ENCODE results near the gene SGF29. TPM values are rescaled to one million over a fixed set of nuclear protein-coding genes. Genes with fewer than 3 reads are reported as not detected.
"Not testable (repeated sequence)": the region's sequence is repeated elsewhere in the genome, so short reads cannot be mapped to it uniquely, and the experiment has no call there.

SGF29 gene
- total and polyA plus RNA-seq, 2 of the 8 experiments (the other 6 are each of a cell fraction or from before 2014, with no cell fraction given), result 3.1 to 22.7 TPM

DNA sequence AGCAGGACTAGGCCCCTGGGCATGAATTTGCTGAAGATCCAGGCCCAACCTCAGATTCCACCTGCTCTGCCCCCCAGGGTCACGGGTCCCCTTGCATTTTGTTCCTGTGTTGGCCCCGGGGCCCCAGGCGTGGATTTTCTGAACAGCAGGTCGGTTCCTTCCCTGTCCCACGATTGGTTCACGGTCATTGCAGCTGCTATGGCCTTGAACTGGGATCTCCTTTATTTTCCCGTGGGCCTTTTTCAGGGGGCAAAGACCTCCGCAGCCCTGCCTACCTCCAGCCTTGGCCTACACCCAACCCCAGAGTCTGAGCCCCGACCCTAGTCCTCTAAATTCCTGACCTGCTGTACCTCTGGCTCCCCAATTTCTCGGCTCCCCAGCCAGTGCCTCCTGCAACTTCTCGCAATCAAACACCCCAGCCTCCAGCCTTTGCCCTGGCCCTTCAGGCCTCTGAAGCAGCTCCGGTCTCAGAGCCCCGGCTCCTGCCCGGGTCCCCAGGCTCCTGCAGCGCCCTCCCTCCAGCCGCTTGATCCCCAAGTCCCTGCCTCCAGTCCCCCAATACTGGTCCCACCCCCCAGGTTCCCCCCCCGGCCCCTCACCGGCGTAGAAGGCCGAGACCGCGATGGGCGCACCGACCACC is 68.9 kb downstream of the SGF29 start:
- H2AFZ ChIP-seq (ENCODE audit: low read length); H3K27me3 ChIP-seq (replicated peaks in 1 of 4; ENCODE audit: control insufficient read depth in 3 of 4, extremely low read depth in 1 of 4, insufficient read depth in 3 of 4, low read length in 3 of 4); H2AK5ac ChIP-seq (ENCODE audit: low read depth, low read length); H3K9me3 ChIP-seq (ENCODE audit: insufficient read depth in 2 of 2, low read depth in 1 of 2, low read length in 1 of 2); H3K18ac ChIP-seq (ENCODE audit: extremely low read depth, low read length); H2BK120ac ChIP-seq (replicated peaks; ENCODE audit: low read depth, low read length); H4K5ac ChIP-seq (ENCODE audit: insufficient read length, low read depth, low read length); H4K91ac ChIP-seq (replicated peaks; ENCODE audit: insufficient read length, low read length); H3K79me2 ChIP-seq (ENCODE audit: control insufficient read depth in 1 of 2, insufficient read depth in 2 of 2, low read length in 2 of 2); H3K56ac ChIP-seq (replicated peaks; ENCODE audit: insufficient read length, low read depth, low read length); H2BK5ac ChIP-seq (ENCODE audit: low read depth, low read length); FAIRE-seq; H3K27ac ChIP-seq (ENCODE audit: low read depth, low read length); H3K4ac ChIP-seq (replicated peaks; ENCODE audit: insufficient read length, low read depth, low read length); H3K4me1 ChIP-seq (replicated peaks in 1 of 4; ENCODE audit: control insufficient read depth in 3 of 4, insufficient read depth in 4 of 4, low read length in 3 of 4); H3K23ac ChIP-seq (ENCODE audit: insufficient read length); H4K20me1 ChIP-seq (replicated peaks in 1 of 2; ENCODE audit: control insufficient read depth in 1 of 2, insufficient read depth in 2 of 2, low read length in 2 of 2); H3K36me3 ChIP-seq (ENCODE audit: control insufficient read depth in 2 of 4, insufficient read depth in 4 of 4, low read length in 3 of 4); H3K23me2 ChIP-seq (ENCODE audit: low read depth, low read length); H3K14ac ChIP-seq (ENCODE audit: insufficient read length); H3K9ac ChIP-seq (replicated peaks in 1 of 4; ENCODE audit: extremely low read depth in 1 of 4, low read depth in 3 of 4, low read length in 3 of 4); H2BK20ac ChIP-seq (ENCODE audit: low read length); H2BK12ac ChIP-seq (ENCODE audit: low read depth, low read length); H3K4me2 ChIP-seq (ENCODE audit: insufficient read depth in 1 of 2, low read depth in 2 of 2, low read length in 2 of 2); H4K8ac ChIP-seq (ENCODE audit: extremely low read depth, insufficient read depth, low read length); H3K79me1 ChIP-seq (ENCODE audit: low read depth, low read length); H3K4me3 ChIP-seq (ENCODE audit: extremely low read depth in 1 of 4, insufficient read depth in 2 of 4, low read depth in 3 of 4, low read length in 4 of 4); H2BK15ac ChIP-seq (ENCODE audit: low read length); CTCF ChIA-PET (ENCODE audit: partially characterized antibody); DNase-seq (ENCODE audit: low read depth in 1 of 2, low spot score in 2 of 2): not testable (repeated sequence)
- WGBS, 2 experiments (ENCODE audit: extremely low coverage in 1 of 2, insufficient coverage in 1 of 2, insufficient read length in 1 of 2, insufficient replicate concordance in 2 of 2, low coverage in 1 of 2, low lambda C conversion rate in 2 of 2, missing lambda C conversion rate in 1 of 2), result 95% methylated on average over 7 of the region's 24 CpGs; no CpG with 5 or more reads in 1 of the 2 experiments
- POLR2A ChIA-PET (ENCODE audit: partially characterized antibody), result interaction anchor here (1.2 kb wide), 1 partner anchor 13 kb away, joined by 3 read pairs; the partner anchor contains the start of gene SULT1A1

All from H1 (cell line).